ENCODE results near the gene COL6A3.
A peak's percentile ranks its signal among the peaks of the same experiment; 100 is the strongest.

COL6A3 gene

GRCh38 chr2:237413777-237414661 lies at the start of gene COL6A3:
TSS of gene COL6A3 (minus strand) at chr2:237414164. CDS start at chr2:237396817, 17,347 bp downstream.
- no peak for DNase-seq (ENCODE audit: low spot score)

- DNase-seq (ENCODE audit: low spot score) = peak; percentile 29
These were observed 45.8 kb upstream of the COL6A3 start for GRCh38 chr2:237459741-237460174.

GRCh38 chr2:237459226-237459625 lies 45.3 kb upstream of the COL6A3 start:
- DNase-seq (ENCODE audit: low spot score) = no peak

GRCh38 chr2:237458519-237458918 lies 44.6 kb upstream of the COL6A3 start:
- no peak for DNase-seq (ENCODE audit: low spot score)

- no peak for DNase-seq (ENCODE audit: low spot score)
These were observed 43.5 kb upstream of the COL6A3 start for GRCh38 chr2:237457388-237457941.

GRCh38 chr2:237456200-237456843 lies 42.4 kb upstream of the COL6A3 start:
- DNase-seq (ENCODE audit: low spot score) = no peak

GRCh38 chr2:237455764-237456163 lies 41.8 kb upstream of the COL6A3 start:
- DNase-seq (ENCODE audit: low spot score) = no peak

GRCh38 chr2:237453671-237454070 lies 39.7 kb upstream of the COL6A3 start:
- no peak for DNase-seq (ENCODE audit: low spot score)

- DNase-seq (ENCODE audit: low spot score) = no peak
These were observed 38.9 kb upstream of the COL6A3 start for GRCh38 chr2:237452861-237453260.

GRCh38 chr2:237451643-237452469 lies 37.9 kb upstream of the COL6A3 start:
- DNase-seq (ENCODE audit: low spot score) = no peak

GRCh38 chr2:237450583-237450982 lies 36.6 kb upstream of the COL6A3 start:
- DNase-seq (ENCODE audit: low spot score) = no peak

- no peak for DNase-seq (ENCODE audit: low spot score)
These were observed 36.1 kb upstream of the COL6A3 start for GRCh38 chr2:237450108-237450507.

- DNase-seq (ENCODE audit: low spot score) = no peak
These were observed 35.4 kb upstream of the COL6A3 start for GRCh38 chr2:237449193-237449881.

GRCh38 chr2:237448626-237449025 lies 34.7 kb upstream of the COL6A3 start:
- no peak for DNase-seq (ENCODE audit: low spot score)

GRCh38 chr2:237448171-237448570 lies 34.2 kb upstream of the COL6A3 start:
- DNase-seq (ENCODE audit: low spot score) = no peak

GRCh38 chr2:237447496-237447895 lies 33.5 kb upstream of the COL6A3 start:
- DNase-seq (ENCODE audit: low spot score) = no peak

GRCh38 chr2:237446338-237446665 lies 32.3 kb upstream of the COL6A3 start:
- no peak for DNase-seq (ENCODE audit: low spot score)

- no peak for DNase-seq (ENCODE audit: low spot score)
These were observed 31.8 kb upstream of the COL6A3 start for GRCh38 chr2:237445611-237446337.

- DNase-seq (ENCODE audit: low spot score) = no peak
These were observed 30.1 kb upstream of the COL6A3 start for GRCh38 chr2:237444071-237444470.

- DNase-seq (ENCODE audit: low spot score) = no peak
These were observed 27.8 kb upstream of the COL6A3 start for GRCh38 chr2:237441605-237442274.
